DOHH2 (cell line): ENCODE results near the gene PAIP2.

Experiments
- CTCF ChIP-seq: fragments of 200-600 bp; sonication (generic); IDR thresholded peaks from one replicate; pipeline ENCODE4 v1.5.1; 2014; ENCODE audit warnings: antibody characterized with exemption, mild to moderate bottlenecking, low read depth, low read length; ENCODE audit not compliant: poor library complexity, severe bottlenecking
- EZH2phosphoT487 ChIP-seq: fragments of 200-600 bp; sonication (generic); IDR thresholded peaks from 2 replicates; pipeline ENCODE4 v1.6.1; 2017; ENCODE audit warnings: borderline replicate concordance, mild to moderate bottlenecking, antibody characterized with exemption, low read length, moderate library complexity, mixed read lengths

DNA sequence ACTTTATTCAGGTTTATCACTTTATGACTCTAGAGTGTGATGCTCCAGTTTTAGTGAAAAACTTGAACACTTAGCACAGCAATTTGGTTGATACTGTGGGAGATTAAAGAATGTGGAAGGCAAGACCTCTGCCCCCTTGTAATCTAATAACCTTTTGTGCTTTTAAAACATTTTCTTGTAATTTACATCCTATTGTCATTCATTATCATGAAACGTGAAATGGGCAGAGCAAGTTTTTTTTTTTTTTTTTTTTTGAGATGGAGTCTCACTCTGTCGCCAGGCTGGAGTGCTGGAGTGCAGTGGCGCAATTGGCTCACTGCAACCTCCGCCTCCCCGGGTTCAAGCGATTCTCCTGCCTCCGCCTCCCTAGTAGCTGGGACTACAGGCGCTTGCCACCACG lies 1.8 kb downstream of the PAIP2 start:
- no peak for TF ChIP-seq CTCF
- TF ChIP-seq EZH2phosphoT487: no peak
